D341Med (cell line): ENCODE results near the gene NUTM2E.
"Not testable (repeated sequence)": the region's sequence is repeated elsewhere in the genome, so short reads cannot be mapped to it uniquely, and the experiment has no call there.

Source experiments
- DNase-seq: peaks from one replicate; pipeline ENCODE4 v3.0.0; 2012; ENCODE audit warnings: low spot score

NUTM2E gene

DNA sequence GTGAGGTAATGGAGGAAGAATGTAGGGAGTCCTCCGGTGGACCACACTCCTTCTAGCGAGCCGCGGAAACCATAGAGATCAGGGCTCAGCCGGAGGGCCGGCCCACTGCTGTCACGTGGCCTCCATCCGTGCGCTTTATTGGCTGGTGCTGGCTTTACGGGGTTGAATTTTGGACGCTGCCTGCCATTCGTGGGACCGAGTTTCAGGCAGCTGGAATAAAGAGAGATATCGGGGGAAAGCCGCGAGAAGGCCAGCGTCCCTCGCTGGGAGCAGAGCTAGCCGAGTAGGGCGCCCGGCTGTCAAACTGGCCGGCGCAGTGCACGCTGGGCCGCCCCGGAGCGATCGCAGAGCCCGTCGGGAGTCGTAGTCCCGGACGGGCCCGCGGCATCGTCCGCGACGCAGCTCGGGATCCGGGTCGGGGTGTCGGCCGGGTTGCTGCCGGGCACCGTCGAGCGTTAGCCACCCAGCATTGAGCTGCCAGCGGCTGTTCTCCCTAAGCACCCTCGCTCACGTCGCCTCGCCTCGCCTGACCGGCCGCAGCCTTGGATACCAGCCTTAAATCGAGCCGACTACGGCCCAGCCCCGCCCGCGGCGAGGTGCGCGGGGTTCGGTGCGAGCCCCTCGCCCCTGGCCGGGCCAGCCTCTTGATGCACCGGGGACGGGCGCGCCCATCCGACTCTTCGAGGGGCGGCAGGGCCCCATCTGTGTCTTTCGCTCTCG, at the start of gene NUTM2E:
Gene NUTM2E (plus strand): TSS at position 244 of the 720 bp plus-strand sequence. CDS start 15,002 bp downstream, outside the sequence.
- DNase-seq: peak; percentile 61

DNA sequence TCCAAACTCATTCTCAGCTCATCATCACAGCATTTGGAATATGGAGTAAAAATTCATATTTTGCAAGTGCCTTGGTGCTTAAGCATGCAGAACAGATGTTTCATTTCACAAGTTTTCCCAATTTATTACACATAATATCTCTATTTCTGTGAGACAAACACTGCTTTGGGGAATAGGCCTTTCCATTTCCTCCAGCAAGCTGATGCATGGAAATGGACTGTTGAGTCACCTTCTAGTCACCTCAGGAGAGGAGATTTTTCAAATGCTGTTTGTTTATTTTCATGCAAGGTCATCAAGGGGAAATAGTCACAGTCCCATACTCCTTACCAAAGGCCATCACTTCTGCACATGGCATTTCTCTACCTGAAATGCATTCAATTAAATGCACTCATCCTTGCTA, 48.5 kb upstream of the NUTM2E start:
- not testable (repeated sequence) for DNase-seq

- peak; percentile 22 for DNase-seq
These were observed 47.1 kb upstream of the NUTM2E start for GRCh38 chr10:79779310-79779938.

- not testable (repeated sequence) for DNase-seq
These were observed 46.5 kb upstream of the NUTM2E start for GRCh38 chr10:79779992-79780391.

DNA sequence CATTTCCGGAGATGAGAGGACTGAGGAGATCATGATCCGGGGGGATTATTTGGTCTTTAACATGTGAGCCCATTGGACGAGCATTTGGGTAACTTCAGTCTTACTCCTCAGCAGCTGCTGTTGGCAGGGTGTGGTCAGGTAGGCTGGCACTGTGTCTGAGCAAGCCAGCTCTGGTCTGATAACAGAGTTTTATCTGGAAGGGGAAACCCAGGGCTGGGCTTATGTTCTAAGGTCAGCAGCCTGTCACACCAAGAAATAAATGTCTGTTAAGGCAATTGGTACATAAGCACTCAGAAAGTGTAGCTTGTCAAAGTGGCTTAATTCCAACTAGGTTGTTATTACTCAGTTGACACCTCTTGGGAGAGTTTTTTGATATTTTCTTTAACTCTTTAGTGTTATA, 45.0 kb upstream of the NUTM2E start:
- DNase-seq: not testable (repeated sequence)

DNA sequence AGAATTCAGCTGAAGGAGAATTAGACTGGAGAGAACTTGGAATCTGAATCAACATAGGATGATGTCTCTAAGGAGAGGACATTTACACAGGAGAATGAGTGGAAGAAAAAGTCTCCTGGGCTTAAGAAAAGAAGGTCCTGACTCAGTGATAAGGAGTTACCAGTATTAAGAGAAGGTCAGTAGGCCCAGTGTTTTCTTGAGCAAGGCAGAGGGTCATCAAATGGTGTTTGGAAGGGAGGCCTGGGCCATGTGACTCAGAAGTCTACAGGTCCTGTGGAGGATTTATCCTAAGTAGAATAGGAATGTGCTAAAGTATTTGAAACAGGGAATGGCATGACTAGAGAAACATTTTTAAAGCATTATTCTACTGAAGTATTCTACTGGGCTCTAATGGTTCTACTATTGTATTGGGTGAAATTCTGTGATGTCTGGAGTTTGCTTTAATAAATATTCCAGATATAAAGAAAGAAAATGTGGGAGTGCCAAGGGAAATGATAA, 39.0 kb upstream of the NUTM2E start:
- not testable (repeated sequence) for DNase-seq

DNA sequence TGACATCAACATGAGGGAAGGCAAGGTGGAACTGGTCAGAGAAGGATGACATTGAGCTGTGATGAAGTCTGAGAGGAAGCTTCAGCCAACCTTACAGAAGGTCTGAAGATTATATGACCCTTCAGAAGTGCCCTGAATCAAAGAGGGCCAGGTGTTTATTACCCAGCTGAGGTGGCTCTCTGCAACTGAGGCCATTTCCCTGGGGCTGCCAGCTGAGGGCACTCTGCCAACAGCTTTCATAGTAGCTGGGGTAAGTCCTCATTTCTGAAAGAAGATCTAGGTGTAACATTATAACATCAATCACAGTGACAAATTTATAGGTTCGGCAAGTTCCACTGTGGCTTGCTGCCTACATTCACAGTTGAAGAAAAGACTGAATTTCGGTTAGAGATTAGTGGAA, 37.2 kb upstream of the NUTM2E start:
- not testable (repeated sequence) for DNase-seq

GRCh38 chr10:79791906-79792517, 34.5 kb upstream of the NUTM2E start:
- DNase-seq: not testable (repeated sequence)

GRCh38 chr10:79799337-79799736, 27.2 kb upstream of the NUTM2E start:
- DNase-seq: not testable (repeated sequence)

DNA sequence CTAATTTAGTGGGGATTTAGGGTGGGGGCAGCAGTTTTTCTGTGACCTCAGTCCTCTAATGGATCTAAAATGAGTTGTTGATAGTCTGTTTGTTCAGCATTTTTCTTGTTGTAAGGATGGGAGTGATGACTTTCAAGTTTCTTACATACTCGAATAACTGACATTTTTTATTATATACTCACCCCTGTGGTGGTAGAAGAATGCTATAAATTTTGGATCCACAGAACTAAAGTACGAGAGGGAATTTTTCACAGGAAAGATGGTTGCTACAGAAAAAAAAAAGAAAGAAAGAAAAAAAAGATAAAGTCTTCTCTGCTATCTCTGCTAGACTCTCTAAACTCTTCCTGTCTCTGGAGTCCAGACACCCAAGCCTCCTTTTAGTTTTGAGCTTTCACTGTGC, 20.7 kb upstream of the NUTM2E start:
- DNase-seq: not testable (repeated sequence)

GRCh38 chr10:79811895-79812294, 14.6 kb upstream of the NUTM2E start:
- not testable (repeated sequence) for DNase-seq

DNA sequence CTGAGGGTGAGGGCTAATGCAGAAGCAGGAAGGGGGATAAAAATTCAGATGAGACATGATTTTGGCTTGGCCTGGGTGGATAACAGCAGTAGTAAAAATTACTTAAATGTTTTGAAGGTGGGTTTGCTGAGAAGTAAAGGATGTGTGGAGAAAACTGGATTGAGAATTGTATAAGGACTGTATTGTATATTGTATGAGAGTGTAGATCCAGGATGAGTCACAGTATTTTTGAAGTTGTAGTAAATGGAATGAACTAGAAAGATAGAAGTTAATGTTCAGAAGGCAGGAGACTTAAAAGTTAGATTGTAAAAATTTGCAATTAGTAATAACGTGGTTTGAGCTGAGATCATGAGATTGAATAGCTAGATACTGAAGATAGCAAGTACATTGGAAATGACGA, 10.2 kb upstream of the NUTM2E start:
- DNase-seq: not testable (repeated sequence)

- DNase-seq: not testable (repeated sequence)
These were observed 3.2 kb upstream of the NUTM2E start for GRCh38 chr10:79823387-79823786.

DNA sequence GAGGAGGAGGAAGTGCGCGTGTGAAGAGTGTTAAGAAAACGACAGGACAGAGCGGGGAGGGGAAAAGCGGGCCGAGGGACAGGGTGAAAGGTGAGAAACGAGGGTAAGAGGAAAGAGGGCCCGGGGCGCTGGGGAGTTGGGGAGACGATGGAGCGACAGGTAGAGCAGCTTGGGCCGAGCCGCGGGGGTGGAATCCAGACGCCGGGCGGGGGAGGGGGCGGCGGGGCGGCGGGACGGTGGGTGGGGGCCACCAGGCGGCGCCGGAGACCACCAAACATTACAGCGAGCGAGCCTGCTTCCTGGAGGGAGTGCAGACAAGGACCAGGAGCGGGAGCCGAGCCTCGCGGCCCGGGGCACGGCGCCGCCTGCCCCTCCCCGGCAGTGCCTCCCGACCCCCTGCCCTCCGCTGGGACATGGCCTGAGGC, 940 bp upstream of the NUTM2E start:
- DNase-seq: not testable (repeated sequence)

DNA sequence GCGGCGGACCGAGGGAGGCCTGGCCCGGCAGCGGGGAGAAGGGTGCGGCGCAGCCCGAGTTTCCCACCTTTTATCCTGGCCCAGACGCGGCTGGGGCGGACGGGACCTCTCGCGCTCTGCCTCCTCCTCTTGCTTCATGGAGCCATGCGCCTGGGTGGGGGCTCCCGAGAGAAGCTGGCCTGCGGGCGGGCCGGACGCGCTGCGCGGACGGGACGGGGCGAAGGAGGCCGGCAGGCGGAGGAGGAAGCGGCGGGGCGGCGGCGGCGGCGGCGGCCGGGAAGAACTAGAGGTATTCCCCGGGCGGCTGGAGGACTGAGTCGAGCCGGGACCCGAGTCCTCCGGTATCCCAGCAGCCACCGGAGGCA, 426 bp upstream of the NUTM2E start:
- not testable (repeated sequence) for DNase-seq

GRCh38 chr10:79833833-79834232, 7.3 kb downstream of the NUTM2E start:
- not testable (repeated sequence) for DNase-seq

DNA sequence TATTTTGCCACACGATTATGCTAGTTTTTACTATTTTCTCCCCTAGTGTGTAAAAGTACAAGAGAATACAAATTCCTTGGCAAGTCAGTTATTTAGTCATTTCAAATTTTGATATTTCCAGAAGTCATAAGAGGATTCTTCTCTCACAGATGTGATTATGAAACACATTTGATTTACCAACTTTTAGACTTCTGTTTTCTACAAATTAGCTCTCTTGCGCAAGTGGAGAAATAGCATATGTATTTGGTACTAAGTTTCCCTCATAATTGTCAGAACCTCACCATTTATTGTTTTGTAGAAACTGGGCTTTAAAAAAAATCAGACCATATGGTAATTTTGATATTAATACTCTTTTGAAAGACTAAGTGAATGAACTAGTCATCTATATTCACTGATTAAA, 9.4 kb downstream of the NUTM2E start:
- not testable (repeated sequence) for DNase-seq

GRCh38 chr10:79836891-79837290, 10.4 kb downstream of the NUTM2E start:
- DNase-seq: not testable (repeated sequence)

DNA sequence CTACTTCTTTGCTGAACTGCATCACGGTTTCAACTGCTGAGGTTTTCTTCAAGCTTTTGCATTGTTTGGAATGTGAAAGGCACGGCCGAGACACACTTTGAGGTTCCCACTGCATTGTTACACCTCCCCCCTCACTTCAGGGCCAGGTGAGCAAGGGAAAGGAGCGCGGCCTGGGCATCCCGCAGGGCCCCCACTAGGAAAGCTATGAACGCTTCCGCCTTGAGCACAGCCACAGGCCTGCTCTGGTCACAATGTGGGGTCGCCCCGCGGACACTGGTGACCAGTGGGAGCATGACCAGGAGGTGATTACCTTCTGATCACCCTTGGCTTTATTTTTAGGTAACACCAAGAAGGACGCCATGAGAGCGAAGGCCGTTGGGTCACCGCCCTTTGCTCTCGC, 11.9 kb downstream of the NUTM2E start:
- DNase-seq: not testable (repeated sequence)

DNA sequence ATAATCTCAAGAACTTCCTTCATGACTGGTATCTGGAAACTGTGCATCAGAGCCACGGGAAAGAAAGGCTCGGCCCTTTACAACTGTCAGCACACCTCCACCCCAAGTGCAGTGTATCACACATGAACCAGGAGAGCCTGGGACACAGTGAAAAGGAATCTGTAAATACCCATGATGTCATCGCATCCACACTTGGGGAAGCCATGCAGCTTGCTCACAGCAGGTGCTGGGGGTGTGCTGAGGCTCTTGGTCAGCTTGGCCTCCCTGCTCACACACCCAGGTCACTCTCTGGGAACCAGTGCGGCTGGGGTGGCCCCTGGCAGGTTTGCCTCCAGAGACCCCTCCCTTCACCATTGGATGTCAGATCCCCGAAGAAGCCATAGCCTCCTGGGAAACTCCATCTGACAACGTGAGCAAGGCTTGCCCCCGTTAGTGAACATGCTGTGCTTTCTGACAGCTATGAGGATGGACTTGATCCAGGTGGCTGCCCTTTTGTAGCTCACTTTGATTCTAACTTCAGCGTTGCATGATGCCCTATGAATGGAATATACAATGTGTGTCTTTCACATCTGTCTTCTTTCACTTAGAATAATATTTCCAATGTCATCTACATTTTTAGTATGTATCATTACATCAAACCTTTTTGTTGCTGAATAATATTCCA, 26.8 kb downstream of the NUTM2E start:
- not testable (repeated sequence) for DNase-seq

DNA sequence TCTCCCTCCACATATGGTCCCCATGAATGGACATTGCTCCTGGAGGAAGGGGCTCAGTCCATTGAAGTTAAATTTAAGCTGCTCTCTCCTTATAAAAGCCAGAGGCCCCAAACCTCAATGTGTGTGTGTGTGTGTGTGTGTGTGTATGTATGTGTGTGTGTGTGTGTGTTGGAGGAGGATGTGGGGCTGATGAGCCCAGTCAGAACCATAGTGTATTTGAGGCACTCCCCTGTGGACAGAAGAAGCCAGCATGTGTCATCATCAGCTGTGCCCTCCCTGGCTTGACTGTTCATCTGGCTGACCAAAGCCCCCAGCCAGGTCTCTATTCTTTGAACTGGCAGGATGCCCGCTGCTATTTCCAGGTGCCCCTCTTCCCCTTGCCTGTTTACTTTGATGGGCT, 35.7 kb downstream of the NUTM2E start:
- DNase-seq: not testable (repeated sequence)

DNA sequence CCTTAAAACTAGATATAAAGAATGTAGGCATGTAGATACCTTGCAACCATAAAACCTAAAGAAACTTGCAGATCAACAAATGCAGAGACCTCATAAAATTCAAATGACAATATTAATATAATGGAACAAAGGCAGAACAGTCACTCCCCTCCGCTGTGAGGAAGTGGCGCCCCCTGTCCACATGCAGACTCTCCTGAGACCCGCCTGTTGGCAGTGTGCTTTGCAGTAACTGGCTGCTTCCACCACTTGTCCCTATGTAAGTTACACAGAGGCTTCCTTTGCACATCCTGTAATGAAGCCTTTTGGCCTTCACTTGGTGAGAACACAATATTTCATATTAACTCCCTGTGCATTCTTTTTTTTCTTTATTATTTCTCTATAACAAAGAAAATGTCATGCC, 36.3 kb downstream of the NUTM2E start:
- not testable (repeated sequence) for DNase-seq
